Endothelial cell (in vitro differentiated cells): ENCODE results near the gene INSIG1. TPM values are rescaled to one million over a fixed set of nuclear protein-coding genes. Genes with fewer than 3 reads are reported as not detected.

Experiments
- DNase-seq: peaks from one replicate; pipeline ENCODE4 v3.0.0; 2021; ENCODE audit warnings: low spot score
- H3K27ac Mint-ChIP-seq: one replicate; pipeline ENCODE4 v1.8.0; 2021; ENCODE audit warnings: mixed read lengths, inconsistent platforms; ENCODE audit not compliant: unreplicated experiment
- H3K27me3 Mint-ChIP-seq: one replicate; pipeline ENCODE4 v1.8.0; 2021; ENCODE audit warnings: mild to moderate bottlenecking, moderate library complexity, mixed read lengths, inconsistent platforms; ENCODE audit not compliant: unreplicated experiment
- H3K36me3 Mint-ChIP-seq: one replicate; pipeline ENCODE4 v1.8.0; 2021; ENCODE audit warnings: mild to moderate bottlenecking, low read depth, mixed read lengths, inconsistent platforms; ENCODE audit not compliant: unreplicated experiment
- H3K4me1 Mint-ChIP-seq: one replicate; pipeline ENCODE4 v1.8.0; 2021; ENCODE audit warnings: mild to moderate bottlenecking, mixed read lengths, inconsistent platforms; ENCODE audit not compliant: unreplicated experiment
- H3K4me3 Mint-ChIP-seq: one replicate; pipeline ENCODE4 v1.8.0; 2021; ENCODE audit warnings: mild to moderate bottlenecking, mixed read lengths, inconsistent platforms; ENCODE audit not compliant: unreplicated experiment
- H3K9me3 Mint-ChIP-seq: one replicate; pipeline ENCODE4 v1.8.0; 2021; ENCODE audit warnings: mixed read lengths, inconsistent platforms; ENCODE audit not compliant: unreplicated experiment
- CTCF ChIP-seq: fragments of 200-600 bp; sonication (generic); IDR thresholded peaks from one replicate; pipeline ENCODE4 v1.5.0; 2021; ENCODE audit warnings: antibody characterized with exemption; ENCODE audit not compliant: unreplicated experiment
- total RNA-seq: library from RNA; stranded (reverse); fragmentation: NEBNext Ultra II Directional; extraction: Animal tissue kit (Norgen Biotek cat#: 25700); gene quantifications from one replicate; pipeline ENCODE4 v1.2.1, GENCODE V29; 2021; ENCODE audit not compliant: unreplicated experiment

Gene INSIG1
- total RNA-seq, 1 donor from 2014 or later = 53.1 TPM

DNA sequence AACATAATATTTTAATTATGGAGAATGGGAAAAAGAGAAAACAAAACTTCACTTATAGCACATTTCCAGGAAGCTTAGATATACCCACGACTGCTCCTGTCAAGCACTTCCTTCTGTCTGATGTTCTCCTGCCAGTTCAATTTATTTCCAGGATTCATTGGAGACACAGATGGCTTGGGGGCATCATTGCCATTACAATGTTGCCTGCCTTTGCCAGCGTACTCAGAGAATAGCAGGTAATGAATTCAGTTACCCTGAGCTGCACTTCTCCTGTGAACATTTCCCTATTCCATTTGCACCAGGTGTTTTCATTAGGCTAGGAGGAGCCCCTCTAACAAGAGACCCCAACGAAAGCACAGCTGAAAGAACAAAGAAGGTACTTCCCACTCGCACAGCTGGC, 33.7 kb downstream of the INSIG1 start:
- H3K4me1 Mint-ChIP-seq = no peaks in the 10 kb centered on the region
- no peak overlapping the region for H3K4me3 Mint-ChIP-seq
- peaks cover 5% of the 10 kb centered on the region for H3K36me3 Mint-ChIP-seq
- no peak overlapping the region for H3K27ac Mint-ChIP-seq
- no peak for DNase-seq
- H3K9me3 Mint-ChIP-seq = no peaks in the 10 kb centered on the region
- TF ChIP-seq CTCF = no peak
- peaks cover 2% of the 10 kb centered on the region for H3K27me3 Mint-ChIP-seq

DNA sequence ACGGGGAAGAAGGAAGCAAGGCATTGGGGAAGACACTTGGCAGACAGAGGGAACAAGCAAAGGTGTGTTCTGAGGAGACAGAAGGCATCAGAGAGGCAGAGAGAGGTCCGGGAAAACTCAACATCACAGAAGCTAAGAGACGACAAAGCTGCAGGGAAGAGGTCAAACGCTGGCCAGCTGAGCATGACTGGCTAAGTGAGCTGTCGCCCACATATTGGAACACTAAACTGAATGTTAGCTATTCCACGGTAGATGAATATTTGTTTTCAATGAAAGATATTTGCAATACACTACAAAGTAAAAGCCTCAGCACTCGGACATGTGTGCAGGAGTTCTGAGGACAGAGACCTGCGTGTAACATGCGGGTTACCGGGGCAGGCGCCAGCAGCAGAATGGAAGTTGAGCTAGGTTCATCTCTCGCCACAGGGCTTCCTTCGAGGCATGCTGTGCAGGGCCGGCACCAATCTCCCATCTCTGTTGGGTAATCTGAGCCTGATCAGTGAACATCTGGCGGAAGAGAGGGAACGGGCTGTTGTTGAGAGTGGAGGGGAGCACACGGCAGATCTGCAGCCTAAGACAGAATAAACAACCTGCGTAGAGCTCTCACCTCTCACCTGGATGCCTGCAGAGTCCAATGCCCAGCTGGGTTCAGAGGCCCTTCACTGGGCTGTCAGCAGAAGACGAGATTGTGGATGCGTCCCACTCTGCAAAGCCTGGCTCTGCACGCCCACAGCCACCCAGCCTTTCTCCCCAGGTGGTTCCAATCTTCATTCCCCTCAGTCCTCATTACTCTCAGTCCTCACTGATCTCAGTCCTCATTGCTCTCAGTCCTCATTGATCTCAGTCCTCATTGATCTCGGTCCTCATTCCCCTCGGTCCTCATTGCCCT, 35.9 kb downstream of the INSIG1 start:
- no peaks in the 10 kb centered on the region for H3K9me3 Mint-ChIP-seq
- peaks cover 5% of the 10 kb centered on the region for H3K36me3 Mint-ChIP-seq
- no peaks in the 10 kb centered on the region for H3K4me1 Mint-ChIP-seq
- no peak overlapping the region for H3K4me3 Mint-ChIP-seq
- no peak for TF ChIP-seq CTCF
- H3K27ac Mint-ChIP-seq = no peak overlapping the region
- no peak for DNase-seq
- peaks cover 4% of the 10 kb centered on the region for H3K27me3 Mint-ChIP-seq

DNA sequence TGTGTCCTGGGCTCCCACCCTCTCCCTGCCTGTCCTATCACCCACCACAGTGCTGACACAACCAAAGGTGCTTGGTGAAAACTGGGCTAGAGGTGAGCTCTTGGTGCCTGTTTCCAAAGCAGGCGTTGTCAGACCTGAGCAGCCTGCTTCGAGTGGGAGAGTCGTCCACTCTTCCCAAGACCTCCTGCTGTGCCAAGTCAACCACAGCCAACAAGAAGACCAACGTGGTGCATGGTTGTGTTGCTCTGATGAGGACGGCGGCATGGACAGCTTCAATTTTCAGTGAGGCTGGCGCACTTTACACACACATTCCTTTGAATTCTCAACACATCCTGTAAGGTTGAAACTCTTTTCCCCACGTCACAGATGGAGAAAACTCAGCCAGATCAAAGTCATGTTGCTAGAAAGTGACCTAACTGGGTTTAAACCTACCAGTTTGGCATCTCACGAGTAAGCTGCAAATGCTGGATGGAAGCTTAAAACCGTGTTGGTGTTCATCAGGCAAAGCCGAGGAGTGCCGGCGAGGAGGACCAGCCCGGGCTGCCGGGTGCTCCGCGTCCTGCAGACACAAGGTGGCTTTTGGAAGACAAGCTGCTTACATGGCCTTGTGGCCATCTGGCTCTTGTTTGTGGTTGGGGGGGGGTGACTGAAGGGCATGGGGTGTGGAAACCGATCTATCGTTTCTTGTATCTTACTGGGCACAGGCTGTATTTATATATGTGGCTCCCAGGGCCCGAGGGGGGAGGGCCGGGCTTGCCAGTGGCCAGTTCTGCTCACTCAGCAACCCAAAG, 39.3 kb downstream of the INSIG1 start:
- no peak overlapping the region for H3K4me3 Mint-ChIP-seq
- H3K27ac Mint-ChIP-seq = no peak overlapping the region
- peaks cover 6% of the 10 kb centered on the region for H3K27me3 Mint-ChIP-seq
- DNase-seq = no peak
- H3K4me1 Mint-ChIP-seq = no peaks in the 10 kb centered on the region
- H3K36me3 Mint-ChIP-seq = no peaks in the 10 kb centered on the region
- TF ChIP-seq CTCF = no peak
- no peaks in the 10 kb centered on the region for H3K9me3 Mint-ChIP-seq

- Mint-ChIP-seq H3K36me3 (no peaks in the 10 kb centered on the region), H3K27me3 (peaks cover 6% of the 10 kb centered on the region), H3K4me1 (no peaks in the 10 kb centered on the region), H3K27ac (no peak overlapping the region), H3K9me3 (no peaks in the 10 kb centered on the region), H3K4me3 (no peak overlapping the region)
- DNase-seq = no peak
- TF ChIP-seq CTCF = no peak
Measured at GRCh38 chr7:155337946-155338631, 40.4 kb downstream of the INSIG1 start.
